NT2/D1 (cell line): ENCODE measurements around the gene RBM39.
"Not testable (repeated sequence)": the region's sequence is repeated elsewhere in the genome, so short reads cannot be mapped to it uniquely, and the experiment has no call there.

Source experiments
- YY1 ChIP-seq: IDR thresholded peaks from 2 replicates; pipeline ENCODE4 v1.6.1; 2011; ENCODE audit not compliant: insufficient read length, insufficient read depth
- ZNF274 ChIP-seq: IDR thresholded peaks from 2 replicates; pipeline ENCODE4 v1.6.1; 2011; ENCODE audit warnings: mild to moderate bottlenecking, low read depth, low read length

DNA sequence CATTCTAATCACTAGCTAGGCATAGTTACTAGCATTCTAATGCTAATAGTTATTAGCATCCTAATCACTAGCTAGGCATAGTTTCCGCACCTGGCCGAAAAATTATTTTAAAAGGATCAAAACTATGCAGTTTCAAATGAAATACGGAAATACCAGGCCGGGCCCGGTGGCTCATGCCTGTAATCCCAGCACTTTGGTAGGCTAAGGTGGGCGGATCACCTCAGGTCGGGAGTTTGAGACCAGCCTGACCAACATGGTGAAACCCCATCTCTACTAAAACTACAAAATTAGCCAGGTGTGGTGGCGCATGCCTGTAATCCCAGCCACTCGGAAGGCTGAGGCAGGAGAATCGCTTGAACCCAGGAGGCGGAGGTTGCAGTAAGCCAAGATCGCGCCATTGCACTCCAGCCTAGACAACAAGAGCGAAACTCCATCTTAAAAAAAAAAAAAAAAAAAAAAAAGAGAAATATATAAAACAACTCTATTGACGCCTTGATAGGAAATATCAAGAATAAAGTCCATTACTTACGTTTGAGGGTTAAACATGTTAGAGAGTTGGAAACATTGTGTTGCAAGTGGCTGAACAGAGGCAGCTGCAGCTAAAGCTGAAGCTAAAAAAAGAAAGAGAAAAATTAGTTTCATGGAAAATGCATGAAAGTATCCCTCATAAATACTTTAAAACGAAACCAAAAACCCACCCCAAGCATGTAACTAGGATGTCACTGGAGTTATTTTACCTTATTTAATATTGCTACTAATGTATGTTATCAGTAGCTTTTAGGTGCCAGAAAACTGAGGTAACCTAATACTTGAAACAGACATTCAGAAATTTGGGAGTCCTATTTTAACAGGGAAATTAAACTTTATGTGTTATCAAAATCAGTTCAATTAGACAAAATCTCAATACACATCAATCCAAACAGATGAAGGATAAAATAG lies 35.2 kb downstream of the RBM39 start:
- not testable (repeated sequence) for TF ChIP-seq ZNF274, YY1
